ENCODE data around the gene RASSF7.

RASSF7 gene

GRCh38 chr11:551596-551995 lies 9.2 kb upstream of the RASSF7 start:
- no peak for DNase-seq (ENCODE audit: low read depth in 2 of 2)

- DNase-seq (ENCODE audit: low read depth in 2 of 2): no peak
Measured at GRCh38 chr11:553083-553987, 7.4 kb upstream of the RASSF7 start.

GRCh38 chr11:553988-554340 lies 6.8 kb upstream of the RASSF7 start:
- DNase-seq (ENCODE audit: low read depth in 2 of 2): no peak

GRCh38 chr11:554428-555226 lies 6.1 kb upstream of the RASSF7 start:
- peak; percentile 49 to 63 for DNase-seq (ENCODE audit: low read depth in 2 of 2)

DNA sequence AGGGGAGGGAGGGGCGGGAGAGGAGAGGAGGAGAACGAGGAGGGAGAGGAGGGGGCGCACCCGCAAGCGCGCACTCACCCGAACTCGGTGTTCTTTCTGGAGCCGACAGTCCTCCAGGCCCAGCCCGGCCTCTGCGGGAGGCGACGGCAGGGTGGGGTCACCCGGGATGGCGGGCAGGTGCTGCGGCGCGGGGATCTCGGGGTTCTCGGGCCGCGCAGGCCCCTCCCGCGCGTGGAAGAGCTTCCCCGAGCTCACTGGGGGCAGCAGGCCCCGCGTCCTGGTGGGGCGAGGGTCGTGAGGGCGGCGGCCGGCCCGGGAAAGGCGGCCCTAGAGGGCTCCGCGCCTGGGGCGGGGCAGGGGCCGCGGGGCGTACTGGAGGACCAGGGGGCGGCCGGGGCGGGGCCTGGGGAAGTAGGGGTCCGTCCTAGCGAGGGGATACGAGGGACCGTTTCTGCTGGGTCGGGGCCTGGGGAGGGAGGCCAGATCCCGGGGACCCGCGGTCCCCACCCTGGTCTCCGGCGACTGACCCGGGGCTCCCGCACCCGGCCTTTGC lies 5.5 kb upstream of the RASSF7 start:
- DNase-seq (ENCODE audit: low read depth in 2 of 2): no peak

DNA sequence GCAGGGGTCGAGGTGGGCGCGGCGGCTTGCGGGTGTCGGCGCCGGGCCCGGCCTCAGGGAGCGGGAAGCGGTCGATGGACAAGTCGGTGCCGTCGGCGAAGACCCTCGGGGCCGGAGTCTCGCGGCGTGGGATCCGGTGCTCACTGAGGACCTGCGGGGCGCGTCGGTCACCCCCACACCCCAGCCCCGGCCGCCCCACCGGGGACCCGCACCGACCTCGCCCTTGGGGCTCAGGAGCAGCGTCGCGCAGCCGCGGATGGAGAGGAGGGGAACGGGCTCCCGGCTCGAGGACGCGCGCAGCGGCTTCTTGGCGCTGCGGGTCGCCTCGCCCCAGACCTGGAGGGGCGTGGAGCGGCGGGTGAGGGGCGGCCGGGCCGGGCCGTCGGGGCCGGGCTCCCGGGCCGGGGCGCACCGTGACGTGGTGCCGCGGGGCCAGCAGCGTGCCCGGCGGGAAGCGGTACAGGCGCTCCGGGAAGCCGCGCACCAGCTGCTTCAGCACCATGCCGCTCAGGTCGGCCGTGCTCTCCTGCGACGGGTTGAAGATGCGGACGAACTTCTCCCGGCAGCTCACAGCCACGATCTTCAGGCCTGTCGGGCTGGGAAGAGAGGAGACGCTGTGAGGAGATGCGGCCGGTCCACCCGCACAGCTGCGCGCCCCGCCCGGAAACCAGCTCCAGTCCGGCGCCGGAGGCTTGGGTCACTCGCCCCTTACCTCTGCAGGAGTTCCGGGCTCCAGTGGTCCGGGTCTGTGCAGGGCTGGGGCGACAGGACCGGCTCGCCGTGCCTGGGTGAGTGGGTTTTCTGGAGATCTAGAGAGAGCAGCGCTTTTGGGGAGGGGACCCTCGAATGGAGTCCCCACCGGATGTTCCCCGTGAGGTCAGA lies 4.7 kb upstream of the RASSF7 start:
- no peak for DNase-seq (ENCODE audit: low read depth in 2 of 2)

- no peak for DNase-seq (ENCODE audit: low read depth in 2 of 2)
Measured at GRCh38 chr11:556662-557256, 4.0 kb upstream of the RASSF7 start.

GRCh38 chr11:557328-558132 lies 3.2 kb upstream of the RASSF7 start:
- DNase-seq (ENCODE audit: low read depth in 2 of 2): no peak

GRCh38 chr11:558503-558902 lies 2.3 kb upstream of the RASSF7 start:
- DNase-seq (ENCODE audit: low read depth in 2 of 2): no peak

GRCh38 chr11:559020-559620 lies 1.6 kb upstream of the RASSF7 start:
- DNase-seq (ENCODE audit: low read depth in 2 of 2): no peak

- DNase-seq (ENCODE audit: low read depth in 2 of 2): no peak
Measured at GRCh38 chr11:559712-560304, 962 bp upstream of the RASSF7 start.

DNA sequence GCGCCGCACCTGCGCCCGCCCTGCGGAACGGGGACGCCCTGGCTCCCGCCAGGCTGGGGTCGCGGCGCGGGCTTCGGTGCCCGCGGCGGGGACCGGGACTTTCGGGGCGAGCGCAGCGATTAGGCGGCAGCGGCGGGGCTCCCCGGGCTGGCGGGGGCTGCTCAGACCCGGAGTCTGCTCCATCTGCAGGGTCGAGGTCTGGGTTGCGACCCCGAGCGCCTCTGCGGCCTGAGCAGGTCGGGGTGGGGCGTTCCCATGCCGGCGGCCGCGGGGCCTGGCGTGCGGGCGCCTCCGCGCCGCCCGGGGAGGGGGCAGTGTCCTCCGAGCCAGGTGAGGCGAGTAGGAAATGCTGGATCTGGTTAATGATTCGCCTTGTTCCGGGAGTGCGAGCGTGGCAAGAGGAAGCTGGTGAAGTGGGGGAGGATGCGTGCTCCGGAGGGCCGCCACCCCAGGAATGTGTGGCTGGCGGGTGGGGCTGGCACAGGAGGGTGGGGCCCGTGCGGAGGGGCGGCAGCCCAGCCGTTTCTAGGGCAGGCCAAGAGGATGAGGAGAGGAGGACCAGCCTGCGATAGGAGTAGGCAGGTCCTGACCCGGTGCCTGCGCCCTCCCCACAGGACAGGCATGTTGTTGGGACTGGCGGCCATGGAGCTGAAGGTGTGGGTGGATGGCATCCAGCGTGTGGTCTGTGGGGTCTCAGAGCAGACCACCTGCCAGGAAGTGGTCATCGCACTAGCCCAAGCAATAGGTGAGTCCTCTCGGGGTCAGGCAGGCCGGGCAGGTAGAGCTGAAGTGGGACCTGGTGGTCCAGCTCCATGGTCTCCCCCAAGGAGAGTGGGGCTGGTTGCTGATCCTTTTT lies 606 bp downstream of the RASSF7 start:
- no peak for DNase-seq (ENCODE audit: low read depth in 2 of 2)

DNA sequence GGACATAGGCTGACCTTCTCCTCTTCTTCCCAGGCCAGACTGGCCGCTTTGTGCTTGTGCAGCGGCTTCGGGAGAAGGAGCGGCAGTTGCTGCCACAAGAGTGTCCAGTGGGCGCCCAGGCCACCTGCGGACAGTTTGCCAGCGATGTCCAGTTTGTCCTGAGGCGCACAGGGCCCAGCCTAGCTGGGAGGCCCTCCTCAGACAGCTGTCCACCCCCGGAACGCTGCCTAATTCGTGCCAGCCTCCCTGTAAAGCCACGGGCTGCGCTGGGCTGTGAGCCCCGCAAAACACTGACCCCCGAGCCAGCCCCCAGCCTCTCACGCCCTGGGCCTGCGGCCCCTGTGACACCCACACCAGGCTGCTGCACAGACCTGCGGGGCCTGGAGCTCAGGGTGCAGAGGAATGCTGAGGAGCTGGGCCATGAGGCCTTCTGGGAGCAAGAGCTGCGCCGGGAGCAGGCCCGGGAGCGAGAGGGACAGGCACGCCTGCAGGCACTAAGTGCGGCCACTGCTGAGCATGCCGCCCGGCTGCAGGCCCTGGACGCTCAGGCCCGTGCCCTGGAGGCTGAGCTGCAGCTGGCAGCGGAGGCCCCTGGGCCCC lies 1.4 kb downstream of the RASSF7 start:
- no peak for DNase-seq (ENCODE audit: low read depth in 2 of 2)

DNA sequence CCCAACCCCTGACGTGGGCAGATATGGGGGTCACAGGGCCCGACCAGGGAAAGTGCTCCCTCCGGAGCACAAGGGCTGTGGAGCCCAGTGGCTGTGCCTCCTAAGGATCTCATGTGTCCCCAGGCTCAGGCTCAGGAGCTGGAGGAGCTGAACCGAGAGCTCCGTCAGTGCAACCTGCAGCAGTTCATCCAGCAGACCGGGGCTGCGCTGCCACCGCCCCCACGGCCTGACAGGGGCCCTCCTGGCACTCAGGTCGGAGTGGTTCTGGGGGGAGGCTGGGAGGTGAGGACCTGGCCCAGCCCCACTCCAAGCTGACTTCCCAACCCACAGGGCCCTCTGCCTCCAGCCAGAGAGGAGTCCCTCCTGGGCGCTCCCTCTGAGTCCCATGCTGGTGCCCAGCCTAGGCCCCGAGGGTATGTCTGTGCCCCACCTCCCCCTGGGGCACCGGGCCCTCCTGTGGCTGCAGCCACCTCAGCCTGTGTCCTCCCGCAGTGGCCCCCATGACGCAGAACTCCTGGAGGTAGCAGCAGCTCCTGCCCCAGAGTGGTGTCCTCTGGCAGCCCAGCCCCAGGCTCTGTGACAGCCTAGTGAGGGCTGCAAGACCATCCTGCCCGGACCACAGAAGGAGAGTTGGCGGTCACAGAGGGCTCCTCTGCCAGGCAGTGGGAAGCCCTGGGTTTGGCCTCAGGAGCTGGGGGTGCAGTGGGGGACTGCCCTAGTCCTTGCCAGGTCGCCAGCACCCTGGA lies 2.5 kb downstream of the RASSF7 start:
- DNase-seq (ENCODE audit: low read depth in 2 of 2): no peak

DNA sequence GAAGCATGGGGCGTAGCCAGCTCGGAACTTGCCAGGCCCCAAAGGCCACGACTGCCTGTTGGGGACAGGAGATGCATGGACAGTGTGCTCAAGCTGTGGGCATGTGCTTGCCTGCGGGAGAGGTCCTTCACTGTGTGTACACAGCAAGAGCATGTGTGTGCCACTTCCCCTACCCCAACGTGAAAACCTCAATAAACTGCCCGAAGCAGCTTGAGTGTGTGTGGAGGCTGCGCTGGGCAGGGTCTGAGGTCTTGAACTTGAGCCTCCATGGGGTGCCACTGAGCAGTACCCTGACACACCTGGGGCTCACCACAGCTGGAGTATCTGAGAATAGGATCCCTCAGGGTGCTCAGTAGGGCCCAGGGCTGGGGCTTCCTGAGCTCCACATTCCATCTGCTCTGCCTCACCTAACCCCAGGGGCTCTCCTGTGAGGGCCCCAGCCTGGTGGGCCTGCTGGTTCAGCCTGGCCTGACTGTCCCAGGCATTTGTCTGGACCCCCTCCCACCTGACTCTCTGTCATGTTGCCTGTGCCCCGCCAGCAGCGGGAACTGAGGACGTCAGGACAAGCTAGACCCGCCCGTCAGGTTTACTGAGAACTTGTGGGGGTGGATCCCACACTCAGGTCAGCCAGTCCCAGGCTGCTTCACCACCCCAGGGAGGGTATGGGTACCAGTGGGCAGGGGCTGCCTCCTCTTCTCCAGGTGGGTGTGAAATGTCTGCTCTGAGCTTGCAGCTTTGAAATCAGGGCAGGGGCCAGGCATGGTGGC lies 3.2 kb downstream of the RASSF7 start:
- no peak for DNase-seq (ENCODE audit: low read depth in 2 of 2)

DNA sequence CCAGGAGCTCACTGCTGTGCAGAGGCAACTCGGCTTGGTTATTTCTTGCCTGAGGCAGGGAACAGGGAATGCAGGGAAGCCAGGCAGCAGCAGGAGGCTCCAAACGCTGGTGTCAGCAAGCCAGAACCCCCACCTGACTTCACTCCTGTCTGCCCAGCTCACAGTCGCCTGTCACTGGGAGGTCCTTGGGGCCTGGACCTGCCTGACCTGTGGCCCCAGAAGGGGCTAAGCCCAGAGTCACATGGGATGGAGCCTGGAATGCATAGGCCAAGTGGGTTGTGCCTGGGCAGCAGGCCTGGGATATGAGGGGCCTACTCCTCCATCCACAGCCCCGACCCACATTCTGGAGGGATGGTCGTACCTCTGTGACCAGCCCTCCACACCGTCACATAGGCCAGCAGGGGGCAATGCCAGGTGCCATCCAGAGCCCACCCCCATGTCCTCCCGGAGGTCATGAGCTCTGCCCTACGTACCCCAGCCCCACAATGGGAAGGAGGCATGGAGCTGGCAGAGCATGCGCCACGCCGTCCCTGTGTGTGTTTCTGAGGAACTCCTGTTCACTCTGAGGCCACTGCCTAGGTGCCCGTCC lies 5.2 kb downstream of the RASSF7 start:
- DNase-seq (ENCODE audit: low read depth in 2 of 2): no peak
